Measurements from ENCODE around the gene C10orf53.
"Not testable (repeated sequence)": the region's sequence is repeated elsewhere in the genome, so short reads cannot be mapped to it uniquely, and the experiment has no call there.

The C10orf53 gene

GRCh38 chr10:49652421-49653272 lies 26.8 kb upstream of the C10orf53 start:
- DNase-seq (ENCODE audit: low read depth), result no peak

- no peak for DNase-seq (ENCODE audit: low read depth)
Observed at GRCh38 chr10:49653273-49653929, 26.1 kb upstream of the C10orf53 start.

- DNase-seq (ENCODE audit: low read depth), result no peak
Observed at GRCh38 chr10:49654036-49654693, 25.3 kb upstream of the C10orf53 start.

GRCh38 chr10:49655099-49655498 lies 24.4 kb upstream of the C10orf53 start:
- DNase-seq (ENCODE audit: low read depth), result no peak

GRCh38 chr10:49656845-49657493 lies 22.5 kb upstream of the C10orf53 start:
- no peak for DNase-seq (ENCODE audit: low read depth)

GRCh38 chr10:49657606-49658005 lies 21.8 kb upstream of the C10orf53 start:
- DNase-seq (ENCODE audit: low read depth), result no peak

GRCh38 chr10:49661140-49661856 lies 18.2 kb upstream of the C10orf53 start:
- no peak for DNase-seq (ENCODE audit: low read depth)

GRCh38 chr10:49662169-49662830 lies 17.2 kb upstream of the C10orf53 start:
- DNase-seq (ENCODE audit: low read depth), result no peak

GRCh38 chr10:49663596-49663995 lies 15.9 kb upstream of the C10orf53 start:
- no peak for DNase-seq (ENCODE audit: low read depth)

- no peak for DNase-seq (ENCODE audit: low read depth)
Observed at GRCh38 chr10:49664006-49664841, 15.2 kb upstream of the C10orf53 start.

- DNase-seq (ENCODE audit: low read depth), result no peak
Observed at GRCh38 chr10:49664842-49665355, 14.6 kb upstream of the C10orf53 start.

- DNase-seq (ENCODE audit: low read depth), result no peak
Observed at GRCh38 chr10:49666054-49666615, 13.3 kb upstream of the C10orf53 start.

- no peak for DNase-seq (ENCODE audit: low read depth)
Observed at GRCh38 chr10:49666685-49667084, 12.8 kb upstream of the C10orf53 start.

- DNase-seq (ENCODE audit: low read depth), result no peak
Observed at GRCh38 chr10:49667991-49668390, 11.5 kb upstream of the C10orf53 start.

GRCh38 chr10:49668684-49669083 lies 10.8 kb upstream of the C10orf53 start:
- DNase-seq (ENCODE audit: low read depth), result no peak

GRCh38 chr10:49678827-49679479 lies 498 bp upstream of the C10orf53 start:
- DNase-seq (ENCODE audit: low read depth), result no peak

GRCh38 chr10:49682449-49682848 lies 3.0 kb downstream of the C10orf53 start:
- not testable (repeated sequence) for DNase-seq (ENCODE audit: low read depth)

- DNase-seq (ENCODE audit: low read depth), result no peak
Observed at GRCh38 chr10:49682879-49683278, 3.4 kb downstream of the C10orf53 start.

- no peak for DNase-seq (ENCODE audit: low read depth)
Observed at GRCh38 chr10:49686651-49687050, 7.2 kb downstream of the C10orf53 start.
